ENCODE measurements around the gene NPR3. TPM values are rescaled to one million over a fixed set of nuclear protein-coding genes. Genes with fewer than 3 reads are reported as not detected.

Gene NPR3
- total and polyA plus RNA-seq, 2 of the 8 experiments (the other 6 are each of a cell fraction or from before 2014, with no cell fraction given) = not detected

DNA sequence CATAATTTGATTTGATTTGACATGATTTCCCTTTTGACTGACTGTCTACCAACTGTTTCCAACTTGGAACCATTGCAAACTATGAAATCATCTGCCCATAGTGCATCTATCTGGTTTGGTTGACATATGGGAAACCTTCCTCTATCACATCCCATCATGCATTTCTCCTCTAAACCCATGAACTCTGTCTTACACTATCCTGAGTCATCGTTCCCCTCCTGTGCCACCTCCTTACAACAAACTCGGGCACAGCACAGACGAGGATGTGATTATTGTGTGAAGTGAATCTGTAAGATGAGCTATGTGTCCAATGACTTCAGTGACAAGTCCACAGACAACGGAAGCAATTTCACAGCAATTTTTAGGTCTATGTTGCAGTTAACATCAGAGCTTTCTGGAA lies 126.1 kb downstream of the NPR3 start:
- Histone ChIP-seq H3K23me2 (ENCODE audit: low read depth, low read length) (no peaks in the 10 kb centered on the region; the same call in 1 of the 2 replicates), H3K27ac (ENCODE audit: low read depth, low read length) (no peak overlapping the region), H3K23ac (ENCODE audit: insufficient read length) (no peak overlapping the region), H4K91ac (replicated peaks; ENCODE audit: insufficient read length, low read length) (no peak overlapping the region), H3K4me1 (replicated peaks in 1 of 4; ENCODE audit: control insufficient read depth in 3 of 4, insufficient read depth in 4 of 4, low read length in 3 of 4) (no peaks in the 10 kb centered on the region), H4K5ac (ENCODE audit: insufficient read length, low read depth, low read length) (no peak overlapping the region), H4K20me1 (replicated peaks in 1 of 2; ENCODE audit: control insufficient read depth in 1 of 2, insufficient read depth in 2 of 2, low read length in 2 of 2) (no peaks in the 10 kb centered on the region), H2BK15ac (ENCODE audit: low read length) (no peak overlapping the region), H3K18ac (ENCODE audit: extremely low read depth, low read length) (no peak overlapping the region), H3K56ac (replicated peaks; ENCODE audit: insufficient read length, low read depth, low read length) (no peak overlapping the region), H3K14ac (ENCODE audit: insufficient read length) (no peak overlapping the region), H3K79me1 (ENCODE audit: low read depth, low read length) (no peaks in the 10 kb centered on the region), H2AK5ac (ENCODE audit: low read depth, low read length) (no peak overlapping the region), H2BK5ac (ENCODE audit: low read depth, low read length) (no peak overlapping the region), H3K36me3 (ENCODE audit: control insufficient read depth in 2 of 4, insufficient read depth in 4 of 4, low read length in 3 of 4) (no peaks in the 10 kb centered on the region), H2BK20ac (ENCODE audit: low read length) (no peak overlapping the region), H3K4me2 (ENCODE audit: insufficient read depth in 1 of 2, low read depth in 2 of 2, low read length in 2 of 2) (no peak overlapping the region), H3K79me2 (ENCODE audit: control insufficient read depth in 1 of 2, insufficient read depth in 2 of 2, low read length in 2 of 2) (no peaks in the 10 kb centered on the region), H3K9ac (replicated peaks in 1 of 4; ENCODE audit: extremely low read depth in 1 of 4, low read depth in 3 of 4, low read length in 3 of 4) (no peak overlapping the region), H3K27me3 (replicated peaks in 1 of 4; ENCODE audit: control insufficient read depth in 3 of 4, extremely low read depth in 1 of 4, insufficient read depth in 3 of 4, low read length in 3 of 4) (no peaks in the 10 kb centered on the region), H4K8ac (ENCODE audit: extremely low read depth, insufficient read depth, low read length) (no peak overlapping the region), H2AFZ (ENCODE audit: low read length) (no peak overlapping the region), H3K4ac (replicated peaks; ENCODE audit: insufficient read length, low read depth, low read length) (no peak overlapping the region), H2BK12ac (ENCODE audit: low read depth, low read length) (no peak overlapping the region), H3K9me3 (ENCODE audit: insufficient read depth in 2 of 2, low read depth in 1 of 2, low read length in 1 of 2) (no peaks in the 10 kb centered on the region), H2BK120ac (replicated peaks; ENCODE audit: low read depth, low read length) (no peak overlapping the region), H3K4me3 (ENCODE audit: extremely low read depth in 1 of 4, insufficient read depth in 2 of 4, low read depth in 3 of 4, low read length in 4 of 4) (no peak overlapping the region)
- CTCF ChIA-PET (ENCODE audit: partially characterized antibody) = interaction anchor here (1.0 kb wide), 1 partner anchor 14 kb away, joined by 3 read pairs; no protein-coding TSS in a partner anchor
- WGBS, 2 experiments (ENCODE audit: extremely low coverage in 1 of 2, insufficient coverage in 1 of 2, insufficient read length in 1 of 2, insufficient replicate concordance in 2 of 2, low coverage in 1 of 2, low lambda C conversion rate in 2 of 2, missing lambda C conversion rate in 1 of 2) = 66% methylated on average over 4 of the region's 4 CpGs; no CpG with 5 or more reads in 1 of the 2 experiments
- no peak for FAIRE-seq
- POLR2A ChIA-PET (ENCODE audit: partially characterized antibody) = no interaction called here
- DNase-seq (ENCODE audit: low read depth in 1 of 2, low spot score in 2 of 2) = no peak
- TF ChIP-seq TEAD4 (IDR thresholded peaks at IDR 0.05; ENCODE audit: low read depth, low read length) (no peak), RAD21 (IDR thresholded peaks at IDR 0.05 in 1 of 2, conservative IDR thresholded peaks at IDR 0.05 in 1 of 2; ENCODE audit: low read depth in 2 of 2, low read length in 2 of 2) (no peak), EZH2 (IDR thresholded peaks at IDR 0.05; ENCODE audit: low read depth, low read length, severe bottlenecking) (no peak), SUZ12 (IDR thresholded peaks at IDR 0.05; ENCODE audit: low read length) (no peak), SP4 (IDR thresholded peaks at IDR 0.05; ENCODE audit: low read length) (no peak), SP2 (IDR thresholded peaks at IDR 0.05; ENCODE audit: low read length) (no peak), SIN3A (conservative IDR thresholded peaks at IDR 0.05 in 1 of 2, IDR thresholded peaks at IDR 0.05 in 1 of 2; ENCODE audit: low read depth in 1 of 2, low read length in 2 of 2) (no peak), EGR1 (IDR thresholded peaks at IDR 0.05; ENCODE audit: borderline replicate concordance, low read depth, low read length) (no peak), CTBP2 (IDR thresholded peaks at IDR 0.05; ENCODE audit: borderline replicate concordance, insufficient read depth, insufficient read length, low read length) (no peak), BCL11A (IDR thresholded peaks at IDR 0.05; ENCODE audit: low read depth in 2 of 2, low read length in 2 of 2) (no peak), RXRA (IDR thresholded peaks at IDR 0.05; ENCODE audit: insufficient read depth, low read depth, low read length) (no peak), TBP (IDR thresholded peaks at IDR 0.05; ENCODE audit: low read depth, low read length) (no peak), GABPA (IDR thresholded peaks at IDR 0.05; ENCODE audit: borderline replicate concordance, insufficient read depth, low read length) (no peak), RNF2 (IDR thresholded peaks at IDR 0.05; ENCODE audit: borderline replicate concordance, low read depth, low read length, missing control alignments, poor library complexity, severe bottlenecking) (no peak)

Measured in H1 (cell line).